Activated T-cell treated with anti-CD3 and anti-CD28 coated beads, Interleukin-2, amount 50 U/mL, for 72 hours (primary cell): ENCODE results near the gene MAST4. TPM values are rescaled to one million over a fixed set of nuclear protein-coding genes. Genes with fewer than 3 reads are reported as not detected.
"Not testable (repeated sequence)": the region's sequence is repeated elsewhere in the genome, so short reads cannot be mapped to it uniquely, and the experiment has no call there.

Experiments
- ATAC-seq, 2 donors: fragments of 150-1000 bp; cut with Tn5 transposase; replicated peaks in 1 of 2; 2 replicates each; pipeline ENCODE4 v1.10.0; 2021; ENCODE audit warnings: moderate library complexity in 2 of 2, mild to moderate bottlenecking in 1 of 2
- DNase-seq, 2 donors: peaks; one replicate each; pipeline ENCODE4 v3.0.0; 2021 to 2022; ENCODE audit warnings: mixed read lengths in 1 of 2
- H3K27ac Mint-ChIP-seq: one replicate; pipeline ENCODE4 v1.8.0; 2022; ENCODE audit warnings: mild to moderate bottlenecking, moderate library complexity, mixed read lengths
- H3K27me3 Mint-ChIP-seq: one replicate; pipeline ENCODE4 v1.8.0; 2022; ENCODE audit warnings: low read depth, mixed read lengths
- H3K36me3 Mint-ChIP-seq, 2 donors: one replicate each; pipeline ENCODE4 v1.8.0; 2022; ENCODE audit warnings: mixed read lengths in 2 of 2, mild to moderate bottlenecking in 1 of 2; ENCODE audit not compliant: insufficient read depth in 2 of 2
- H3K4me1 Mint-ChIP-seq: one replicate; pipeline ENCODE4 v1.8.0; 2022; ENCODE audit warnings: low read depth, mixed read lengths
- H3K4me3 Mint-ChIP-seq, 2 donors: one replicate each; pipeline ENCODE4 v1.8.0; 2022; ENCODE audit warnings: mild to moderate bottlenecking in 2 of 2, mixed read lengths in 2 of 2, moderate library complexity in 2 of 2
- H3K9me3 Mint-ChIP-seq, 2 donors: one replicate each; pipeline ENCODE4 v1.8.0; 2022; ENCODE audit warnings: mixed read lengths in 2 of 2
- total RNA-seq, 2 donors: library from RNA; stranded (reverse); gene quantifications; one replicate each; pipeline ENCODE4 v1.2.3, GENCODE V29; 2022

The MAST4 gene
- total RNA-seq, 2 donors from 2014 or later: 32.9 to 38.3 TPM

GRCh38 chr5:67119010-67119409 lies 522.8 kb downstream of the MAST4 start:
- DNase-seq: no peak
- Mint-ChIP-seq H3K9me3 (no peaks in the 10 kb centered on the region), H3K27me3 (no peaks in the 10 kb centered on the region), H3K4me1 (no peaks in the 10 kb centered on the region), H3K27ac (no peak overlapping the region), H3K4me3 (no peak overlapping the region), H3K36me3 (peaks cover 4 to 18% of the 10 kb centered on the region in 2 donors)
- no peak for ATAC-seq

- no peak overlapping the region for H3K27ac Mint-ChIP-seq
- no peaks in the 10 kb centered on the region for H3K9me3 Mint-ChIP-seq
- H3K27me3 Mint-ChIP-seq: no peaks in the 10 kb centered on the region
- no peak for ATAC-seq
- H3K36me3 Mint-ChIP-seq: peaks cover 4 to 19% of the 10 kb centered on the region in 2 donors
- no peaks in the 10 kb centered on the region for H3K4me1 Mint-ChIP-seq
- no peak for DNase-seq
- H3K4me3 Mint-ChIP-seq: no peak overlapping the region
Observed at GRCh38 chr5:67120032-67120431, 523.8 kb downstream of the MAST4 start.

GRCh38 chr5:67123819-67124218 lies 527.6 kb downstream of the MAST4 start:
- no peak for ATAC-seq
- H3K9me3 Mint-ChIP-seq: no peaks in the 10 kb centered on the region
- no peaks in the 10 kb centered on the region for H3K27me3 Mint-ChIP-seq
- H3K4me3 Mint-ChIP-seq: no peak overlapping the region
- no peak for DNase-seq
- H3K36me3 Mint-ChIP-seq: peaks cover 13 to 16% of the 10 kb centered on the region in 2 donors
- H3K27ac Mint-ChIP-seq: no peak overlapping the region
- H3K4me1 Mint-ChIP-seq: no peaks in the 10 kb centered on the region

- Mint-ChIP-seq H3K9me3 (no peaks in the 10 kb centered on the region), H3K27me3 (no peaks in the 10 kb centered on the region), H3K36me3 (peaks cover 11 to 15% of the 10 kb centered on the region in 2 donors), H3K27ac (no peak overlapping the region), H3K4me3 (no peak overlapping the region), H3K4me1 (no peaks in the 10 kb centered on the region)
- ATAC-seq (no peak), DNase-seq (no peak)
Observed at GRCh38 chr5:67124556-67124955, 528.4 kb downstream of the MAST4 start.

GRCh38 chr5:67127347-67127895 lies 531.2 kb downstream of the MAST4 start:
- not testable (repeated sequence) for H3K9me3 Mint-ChIP-seq, DNase-seq, H3K27me3 Mint-ChIP-seq, H3K27ac Mint-ChIP-seq, H3K4me1 Mint-ChIP-seq, H3K4me3 Mint-ChIP-seq, ATAC-seq
- H3K36me3 Mint-ChIP-seq: peaks cover 10 to 13% of the 10 kb centered on the region in 2 donors

GRCh38 chr5:67129768-67130167 lies 533.6 kb downstream of the MAST4 start:
- no peak for ATAC-seq
- H3K4me1 Mint-ChIP-seq: no peaks in the 10 kb centered on the region
- DNase-seq: no peak
- no peaks in the 10 kb centered on the region for H3K27me3 Mint-ChIP-seq
- no peaks in the 10 kb centered on the region for H3K9me3 Mint-ChIP-seq
- no peak overlapping the region for H3K4me3 Mint-ChIP-seq
- H3K36me3 Mint-ChIP-seq: peaks cover 10 to 14% of the 10 kb centered on the region in 2 donors
- H3K27ac Mint-ChIP-seq: no peak overlapping the region

GRCh38 chr5:67133217-67133616 lies 537.0 kb downstream of the MAST4 start:
- H3K4me3 Mint-ChIP-seq: no peak overlapping the region
- DNase-seq: no peak
- H3K36me3 Mint-ChIP-seq: peaks cover 2 to 9% of the 10 kb centered on the region in 2 donors
- no peaks in the 10 kb centered on the region for H3K27me3 Mint-ChIP-seq
- no peak overlapping the region for H3K27ac Mint-ChIP-seq
- ATAC-seq: no peak
- H3K4me1 Mint-ChIP-seq: no peaks in the 10 kb centered on the region
- H3K9me3 Mint-ChIP-seq: no peaks in the 10 kb centered on the region

GRCh38 chr5:67133776-67134175 lies 537.6 kb downstream of the MAST4 start:
- no peak for DNase-seq

GRCh38 chr5:67135381-67135984 lies 539.3 kb downstream of the MAST4 start:
- Mint-ChIP-seq H3K27ac (no peak overlapping the region), H3K4me1 (no peaks in the 10 kb centered on the region), H3K9me3 (no peaks in the 10 kb centered on the region), H3K27me3 (no peaks in the 10 kb centered on the region), H3K36me3 (peaks cover 0 to 9% of the 10 kb centered on the region in 2 donors), H3K4me3 (no peak overlapping the region)
- DNase-seq (no peak), ATAC-seq (no peak)

More at GRCh38 chr5:67133776-67134175, 537.6 kb downstream of the MAST4 start:
- ATAC-seq: no peak
- Mint-ChIP-seq H3K4me3 (no peak overlapping the region), H3K9me3 (no peaks in the 10 kb centered on the region), H3K36me3 (peaks cover 0 to 9% of the 10 kb centered on the region in 2 donors), H3K27me3 (no peaks in the 10 kb centered on the region), H3K27ac (no peak overlapping the region), H3K4me1 (no peaks in the 10 kb centered on the region)

- Mint-ChIP-seq H3K27ac (no peak overlapping the region), H3K4me3 (no peak overlapping the region), H3K27me3 (no peaks in the 10 kb centered on the region), H3K36me3 (peaks cover 0 to 20% of the 10 kb centered on the region in 2 donors), H3K9me3 (no peaks in the 10 kb centered on the region), H3K4me1 (no peaks in the 10 kb centered on the region)
- ATAC-seq (no peak), DNase-seq (no peak)
Observed at GRCh38 chr5:67139030-67139429, 542.8 kb downstream of the MAST4 start.

GRCh38 chr5:67140413-67140812 lies 544.2 kb downstream of the MAST4 start:
- Mint-ChIP-seq H3K4me1 (no peaks in the 10 kb centered on the region), H3K4me3 (no peak overlapping the region), H3K27ac (no peak overlapping the region), H3K9me3 (no peaks in the 10 kb centered on the region), H3K36me3 (peaks cover 2 to 18% of the 10 kb centered on the region in 2 donors), H3K27me3 (no peaks in the 10 kb centered on the region)
- DNase-seq: no peak
- ATAC-seq: no peak

- Mint-ChIP-seq H3K4me3 (no peak overlapping the region), H3K27ac (no peak overlapping the region), H3K27me3 (no peaks in the 10 kb centered on the region), H3K4me1 (no peaks in the 10 kb centered on the region), H3K9me3 (no peaks in the 10 kb centered on the region), H3K36me3 (peaks cover 4 to 17% of the 10 kb centered on the region in 2 donors)
- ATAC-seq (no peak), DNase-seq (no peak)
Observed at GRCh38 chr5:67141644-67142043, 545.5 kb downstream of the MAST4 start.

- DNase-seq: no peak
- H3K4me3 Mint-ChIP-seq: no peak overlapping the region
- ATAC-seq: no peak
- no peaks in the 10 kb centered on the region for H3K27me3 Mint-ChIP-seq
- H3K36me3 Mint-ChIP-seq: peaks cover 4 to 17% of the 10 kb centered on the region in 2 donors
- no peak overlapping the region for H3K27ac Mint-ChIP-seq
- H3K4me1 Mint-ChIP-seq: no peaks in the 10 kb centered on the region
- no peaks in the 10 kb centered on the region for H3K9me3 Mint-ChIP-seq
Observed at GRCh38 chr5:67142816-67143215, 546.6 kb downstream of the MAST4 start.

GRCh38 chr5:67143549-67143948 lies 547.4 kb downstream of the MAST4 start:
- no peaks in the 10 kb centered on the region for H3K9me3 Mint-ChIP-seq
- no peak overlapping the region for H3K4me3 Mint-ChIP-seq
- H3K4me1 Mint-ChIP-seq: no peaks in the 10 kb centered on the region
- DNase-seq: no peak
- H3K27ac Mint-ChIP-seq: no peak overlapping the region
- no peaks in the 10 kb centered on the region for H3K27me3 Mint-ChIP-seq
- H3K36me3 Mint-ChIP-seq: peaks cover 4 to 17% of the 10 kb centered on the region in 2 donors
- no peak for ATAC-seq
